ENCODE data around the gene CDC73. TPM values are rescaled to one million over a fixed set of nuclear protein-coding genes. Genes with fewer than 3 reads are reported as not detected.

Gene CDC73
- total RNA-seq = 10 to 100 TPM; 44.6 to 70.0 (median 50.5) TPM

DNA sequence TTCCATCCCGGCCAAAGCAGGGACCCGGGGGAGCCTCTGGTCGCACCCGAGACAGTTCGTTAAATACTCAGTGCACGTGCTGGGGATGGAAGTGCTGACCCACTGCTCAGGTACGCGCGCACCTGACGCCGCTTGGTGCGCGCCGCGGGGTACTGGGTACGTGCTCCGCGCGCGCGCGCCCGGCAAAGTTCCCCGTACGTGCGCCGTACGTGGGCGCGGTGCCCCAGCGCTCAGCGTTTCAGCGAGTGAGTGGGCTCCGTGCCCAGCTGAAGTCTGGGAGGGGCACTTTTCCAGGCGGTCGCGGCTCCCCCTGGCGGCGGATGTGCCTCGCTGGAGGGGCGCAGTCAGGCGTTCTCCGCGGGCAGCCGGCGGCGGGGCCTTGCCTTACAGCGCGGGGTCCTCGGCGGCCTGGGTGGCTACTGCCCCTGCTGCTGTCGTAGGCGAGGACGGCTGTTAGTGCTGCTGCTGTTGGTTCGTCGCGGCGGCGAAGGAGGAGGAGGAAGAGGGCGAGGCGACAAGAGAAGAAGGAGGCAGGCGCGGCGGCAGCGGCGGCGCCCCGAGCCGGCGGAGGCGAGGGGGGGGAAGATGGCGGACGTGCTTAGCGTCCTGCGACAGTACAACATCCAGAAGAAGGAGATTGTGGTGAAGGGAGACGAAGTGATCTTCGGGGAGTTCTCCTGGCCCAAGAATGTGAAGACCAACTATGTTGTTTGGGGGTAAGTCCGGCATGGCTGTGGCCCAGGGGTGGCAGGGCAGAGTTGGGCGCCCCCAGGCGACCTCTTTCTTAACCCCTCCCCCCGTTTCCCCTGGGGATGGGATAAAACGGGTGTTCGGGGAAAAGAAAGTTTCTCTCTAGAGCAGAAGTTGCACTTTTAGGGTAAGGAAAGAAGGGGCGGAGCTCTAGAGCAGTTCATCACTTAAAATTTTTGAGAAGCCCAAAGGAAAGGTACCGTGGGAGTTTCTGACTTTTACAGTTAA lies at the start of gene CDC73:
TSS of gene CDC73 (plus strand) at position 416 of the 978 bp plus-strand sequence. CDS start at position 586, 170 bp downstream.
- intact Hi-C loops (cut with DNase I) = no loop called here
- H3K4me3 ChIP-seq (replicated peaks in 1 of 3) = peak within 1 kb of the TSS; percentile 7 to 91 (median 45)
- peaks cover 14 to 21% of the 10 kb centered on the region in 2 donors for H3K4me1 ChIP-seq
- H3K9me3 ChIP-seq = no peaks in the 10 kb centered on the region
- H3K36me3 ChIP-seq = peaks cover 5 to 7% of the 10 kb centered on the region in 2 donors
- H3K27me3 ChIP-seq = no peaks in the 10 kb centered on the region
- peak; percentile 97 for DNase-seq
- WGBS, 2 donors = 0 to 1% methylated on average over 36 to 44 of the region's 85 CpGs
- H3K27ac ChIP-seq = peak within 1 kb of the TSS; percentile 88 to 96 (median 90)
- peak in 1 of 2 donors; percentile 92 for TF ChIP-seq POLR2A (IDR thresholded peaks at IDR 0.05)
- TF ChIP-seq CTCF (IDR thresholded peaks at IDR 0.05) = peak; percentile 78 to 99 (median 88)

DNA sequence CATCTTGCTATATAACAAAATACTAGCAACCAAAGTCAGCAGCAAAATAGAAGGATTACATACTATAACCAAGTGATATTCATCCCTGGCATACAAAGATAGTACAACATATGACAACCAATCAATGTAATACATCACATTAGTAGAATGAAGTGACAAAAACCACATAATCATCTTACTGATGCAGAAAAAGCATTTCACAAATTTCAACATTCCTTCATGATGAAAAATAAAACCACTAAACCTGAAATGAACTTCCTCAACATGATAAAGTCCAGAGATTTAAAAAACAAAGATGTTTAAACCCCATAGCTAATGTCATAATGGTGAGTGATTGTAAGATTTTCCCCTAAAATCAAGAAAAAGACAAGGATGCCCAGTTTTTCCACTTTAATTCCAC lies 43.8 kb upstream of the CDC73 start:
- intact Hi-C loops (cut with DNase I) = no loop called here
- H3K27me3 ChIP-seq = no peaks in the 10 kb centered on the region
- TF ChIP-seq POLR2A (IDR thresholded peaks at IDR 0.05) = no peak
- no peak for TF ChIP-seq CTCF (IDR thresholded peaks at IDR 0.05)
- H3K27ac ChIP-seq = no peak overlapping the region
- H3K36me3 ChIP-seq = peaks cover 8 to 35% of the 10 kb centered on the region in 2 donors
- no peak overlapping the region for H3K4me3 ChIP-seq (replicated peaks in 1 of 3)
- no peaks in the 10 kb centered on the region for H3K9me3 ChIP-seq
- no peaks in the 10 kb centered on the region for H3K4me1 ChIP-seq
- DNase-seq = no peak

- Histone ChIP-seq H3K27ac (no peak overlapping the region), H3K4me1 (peaks cover 0 to 3% of the 10 kb centered on the region in 2 donors), H3K9me3 (no peaks in the 10 kb centered on the region), H3K36me3 (peaks cover 8 to 45% of the 10 kb centered on the region in 2 donors), H3K27me3 (no peaks in the 10 kb centered on the region), H3K4me3 (replicated peaks in 1 of 3) (no peak overlapping the region)
- no peak for TF ChIP-seq POLR2A (IDR thresholded peaks at IDR 0.05)
- no peak for TF ChIP-seq CTCF (IDR thresholded peaks at IDR 0.05)
- no peak for DNase-seq
- 97 to 100% methylated on average over 3 of the region's 3 CpGs for WGBS, 2 donors
- intact Hi-C loops (cut with DNase I) = no loop called here
Measured at GRCh38 chr1:193079187-193079586, 42.6 kb upstream of the CDC73 start.

DNA sequence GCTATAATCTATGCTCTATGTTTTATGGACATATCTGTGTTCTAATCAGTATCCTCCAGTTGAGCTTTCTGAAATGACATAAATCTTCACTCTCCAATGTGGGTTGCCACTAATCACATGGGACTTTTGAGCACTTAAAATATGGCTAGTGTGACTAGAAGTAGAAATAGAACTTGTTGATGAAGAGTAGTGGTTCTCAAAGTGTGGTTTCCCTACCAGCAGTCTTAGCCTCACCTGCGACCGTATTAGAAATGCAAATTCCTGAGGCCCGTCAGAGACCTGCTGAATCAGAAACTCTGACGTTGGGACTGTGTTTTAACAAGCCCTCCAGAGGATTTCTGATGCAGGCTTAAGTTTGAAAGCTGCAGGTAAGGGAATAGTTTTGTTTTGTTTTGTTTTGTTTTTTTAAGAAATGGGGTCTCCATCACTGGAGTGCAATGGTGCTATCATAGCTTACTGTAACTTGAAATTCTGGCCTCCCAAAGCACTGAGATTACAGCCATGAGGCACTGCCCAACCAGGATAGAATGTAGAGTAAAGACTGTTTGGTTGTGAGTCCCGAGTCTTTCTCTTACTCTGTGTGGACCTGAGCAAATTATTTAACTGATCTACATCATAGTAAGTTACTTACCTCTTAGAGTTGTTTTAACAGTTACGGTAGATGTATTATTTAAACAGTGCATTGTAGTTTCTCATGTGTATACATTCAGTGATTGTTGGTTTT lies 38.3 kb upstream of the CDC73 start:
- H3K27ac ChIP-seq = no peak overlapping the region
- H3K4me3 ChIP-seq (replicated peaks in 1 of 3) = no peak overlapping the region
- intact Hi-C loops (cut with DNase I) = no loop called here
- no peaks in the 10 kb centered on the region for H3K27me3 ChIP-seq
- peaks cover 0 to 13% of the 10 kb centered on the region in 2 donors for H3K4me1 ChIP-seq
- TF ChIP-seq CTCF (IDR thresholded peaks at IDR 0.05) (no peak), POLR2A (IDR thresholded peaks at IDR 0.05) (no peak)
- 81 to 88% methylated on average over 6 of the region's 6 CpGs for WGBS, 2 donors
- no peaks in the 10 kb centered on the region for H3K9me3 ChIP-seq
- H3K36me3 ChIP-seq = peaks cover 6 to 34% of the 10 kb centered on the region in 2 donors
- DNase-seq = no peak
